ENCODE results near the gene CCDC50. TPM values are rescaled to one million over a fixed set of nuclear protein-coding genes. Genes with fewer than 3 reads are reported as not detected.

Gene CCDC50
- total and polyA plus RNA-seq, 2 of the 8 experiments (the other 6 are each of a cell fraction or from before 2014, with no cell fraction given): 7.3 to 19.2 TPM

DNA sequence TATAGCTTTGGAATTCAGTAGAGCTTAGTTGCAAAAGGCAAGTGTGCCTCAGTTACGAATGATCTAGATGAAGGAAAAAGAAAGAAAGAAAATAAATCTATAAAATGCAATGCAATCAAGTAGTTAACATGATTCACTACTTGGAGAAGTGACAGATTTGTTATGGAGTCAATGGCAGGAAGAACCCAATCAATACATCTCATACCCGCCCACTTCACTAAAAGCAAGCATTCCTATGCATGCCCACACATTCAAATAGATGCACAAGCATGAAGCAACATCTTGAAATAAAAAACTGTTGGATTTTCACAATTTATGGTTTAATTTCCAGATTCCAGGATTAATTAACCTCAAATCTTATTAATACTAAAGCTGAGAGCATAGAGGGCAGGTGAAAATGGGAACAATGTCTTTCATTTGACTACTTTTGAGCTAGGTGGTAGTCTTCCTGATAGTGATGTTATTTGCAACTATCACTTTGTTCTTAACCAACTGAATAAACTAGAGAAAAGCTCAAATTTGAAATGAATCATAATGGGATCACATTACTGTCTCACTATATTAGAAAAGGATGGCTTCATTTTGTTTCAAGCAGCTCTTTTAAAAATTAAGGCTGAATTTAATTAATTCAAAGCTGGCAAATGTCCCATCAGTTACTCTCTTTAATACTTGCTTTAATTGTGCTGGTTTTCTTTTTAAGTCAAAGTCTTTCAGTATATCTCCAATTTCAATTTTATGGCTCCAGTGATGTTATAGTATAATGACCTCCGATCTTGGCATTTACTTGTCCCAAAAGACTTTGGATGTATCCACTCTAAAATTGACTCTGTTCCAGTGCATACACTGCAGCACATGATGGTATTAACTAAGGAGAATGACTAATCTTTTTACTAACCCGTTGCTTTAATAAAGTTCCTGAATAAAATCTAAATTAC is 46.7 kb upstream of the CCDC50 start:
- no peaks in the 10 kb centered on the region for H3K79me1 ChIP-seq (ENCODE audit: low read depth, low read length)
- no peak overlapping the region for H4K8ac ChIP-seq (ENCODE audit: extremely low read depth, insufficient read depth, low read length)
- TF ChIP-seq SIN3A (conservative IDR thresholded peaks at IDR 0.05 in 1 of 2, IDR thresholded peaks at IDR 0.05 in 1 of 2; ENCODE audit: low read depth in 1 of 2, low read length in 2 of 2): no peak
- TF ChIP-seq BRCA1 (IDR thresholded peaks at IDR 0.05; ENCODE audit: low read depth, low read length): no peak
- TF ChIP-seq, protein P1, sequence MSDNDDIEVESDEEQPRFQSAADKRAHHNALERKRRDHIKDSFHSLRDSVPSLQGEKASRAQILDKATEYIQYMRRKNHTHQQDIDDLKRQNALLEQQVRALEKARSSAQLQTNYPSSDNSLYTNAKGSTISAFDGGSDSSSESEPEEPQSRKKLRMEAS (IDR thresholded peaks at IDR 0.05): no peak
- no peak for TF ChIP-seq TCF12 (IDR thresholded peaks at IDR 0.05; ENCODE audit: low read depth, low read length)
- TF ChIP-seq MAFK (IDR thresholded peaks at IDR 0.05; ENCODE audit: low read depth, low read length): no peak
- TF ChIP-seq YY1 (IDR thresholded peaks at IDR 0.05; ENCODE audit: low read depth, low read length): no peak
- TF ChIP-seq SIRT6 (IDR thresholded peaks at IDR 0.05; ENCODE audit: low read length): no peak
- TF ChIP-seq EZH2 (IDR thresholded peaks at IDR 0.05; ENCODE audit: low read depth, low read length, severe bottlenecking): no peak
- H3K4me3 ChIP-seq (ENCODE audit: extremely low read depth in 1 of 4, insufficient read depth in 2 of 4, low read depth in 3 of 4, low read length in 4 of 4): no peak overlapping the region
- no peak overlapping the region for H3K18ac ChIP-seq (ENCODE audit: extremely low read depth, low read length)
- no peak overlapping the region for H3K4me2 ChIP-seq (ENCODE audit: insufficient read depth in 1 of 2, low read depth in 2 of 2, low read length in 2 of 2)
- H2AFZ ChIP-seq (ENCODE audit: low read length): no peak overlapping the region
- no peak overlapping the region for H2BK12ac ChIP-seq (ENCODE audit: low read depth, low read length)
- WGBS, 2 experiments (ENCODE audit: extremely low coverage in 1 of 2, insufficient coverage in 1 of 2, insufficient read length in 1 of 2, insufficient replicate concordance in 2 of 2, low coverage in 1 of 2, low lambda C conversion rate in 2 of 2, missing lambda C conversion rate in 1 of 2): 81% methylated on average over 4 of the region's 4 CpGs; no CpG with 5 or more reads in 1 of the 2 experiments
- no peak overlapping the region for H4K91ac ChIP-seq (replicated peaks; ENCODE audit: insufficient read length, low read length)
- no peaks in the 10 kb centered on the region for H3K79me2 ChIP-seq (ENCODE audit: control insufficient read depth in 1 of 2, insufficient read depth in 2 of 2, low read length in 2 of 2)
- H2BK15ac ChIP-seq (ENCODE audit: low read length): no peak overlapping the region
- no peak overlapping the region for H3K23ac ChIP-seq (ENCODE audit: insufficient read length)
- H2BK20ac ChIP-seq (ENCODE audit: low read length): no peak overlapping the region
- H3K27ac ChIP-seq (ENCODE audit: low read depth, low read length): no peak overlapping the region
- DNase-seq (ENCODE audit: low read depth in 1 of 2, low spot score in 2 of 2) (no peak), FAIRE-seq (no peak)
- POLR2A ChIA-PET (ENCODE audit: partially characterized antibody): no interaction called here
- H3K4me1 ChIP-seq (replicated peaks in 1 of 4; ENCODE audit: control insufficient read depth in 3 of 4, insufficient read depth in 4 of 4, low read length in 3 of 4): no peaks in the 10 kb centered on the region
- H3K4ac ChIP-seq (replicated peaks; ENCODE audit: insufficient read length, low read depth, low read length): no peak overlapping the region
- no peaks in the 10 kb centered on the region for H4K20me1 ChIP-seq (replicated peaks in 1 of 2; ENCODE audit: control insufficient read depth in 1 of 2, insufficient read depth in 2 of 2, low read length in 2 of 2)
- no peaks in the 10 kb centered on the region for H3K36me3 ChIP-seq (ENCODE audit: control insufficient read depth in 2 of 4, insufficient read depth in 4 of 4, low read length in 3 of 4)
- H2BK5ac ChIP-seq (ENCODE audit: low read depth, low read length): no peak overlapping the region
- H3K14ac ChIP-seq (ENCODE audit: insufficient read length): no peak overlapping the region
- H2AK5ac ChIP-seq (ENCODE audit: low read depth, low read length): no peak overlapping the region
- H3K23me2 ChIP-seq (ENCODE audit: low read depth, low read length): no peaks in the 10 kb centered on the region
- H2BK120ac ChIP-seq (replicated peaks; ENCODE audit: low read depth, low read length): no peak overlapping the region
- H4K5ac ChIP-seq (ENCODE audit: insufficient read length, low read depth, low read length): no peak overlapping the region
- H3K9ac ChIP-seq (replicated peaks in 1 of 4; ENCODE audit: extremely low read depth in 1 of 4, low read depth in 3 of 4, low read length in 3 of 4): no peak overlapping the region
- no peak overlapping the region for H3K56ac ChIP-seq (replicated peaks; ENCODE audit: insufficient read length, low read depth, low read length)
- CTCF ChIA-PET (ENCODE audit: partially characterized antibody): no interaction called here
- no peaks in the 10 kb centered on the region for H3K9me3 ChIP-seq (ENCODE audit: insufficient read depth in 2 of 2, low read depth in 1 of 2, low read length in 1 of 2)
- H3K27me3 ChIP-seq (replicated peaks in 1 of 4; ENCODE audit: control insufficient read depth in 3 of 4, extremely low read depth in 1 of 4, insufficient read depth in 3 of 4, low read length in 3 of 4): no peaks in the 10 kb centered on the region

Data from H1 (cell line).